Kidney glomerular epithelial cell (primary cell): ENCODE data around the gene PRICKLE1.
"Not testable (repeated sequence)": the region's sequence is repeated elsewhere in the genome, so short reads cannot be mapped to it uniquely, and the experiment has no call there.

Experiments used
- DNase-seq: peaks from one replicate; lab custom pipeline; 2025; lab: John Stamatoyannopoulos, UW

The PRICKLE1 gene

DNA sequence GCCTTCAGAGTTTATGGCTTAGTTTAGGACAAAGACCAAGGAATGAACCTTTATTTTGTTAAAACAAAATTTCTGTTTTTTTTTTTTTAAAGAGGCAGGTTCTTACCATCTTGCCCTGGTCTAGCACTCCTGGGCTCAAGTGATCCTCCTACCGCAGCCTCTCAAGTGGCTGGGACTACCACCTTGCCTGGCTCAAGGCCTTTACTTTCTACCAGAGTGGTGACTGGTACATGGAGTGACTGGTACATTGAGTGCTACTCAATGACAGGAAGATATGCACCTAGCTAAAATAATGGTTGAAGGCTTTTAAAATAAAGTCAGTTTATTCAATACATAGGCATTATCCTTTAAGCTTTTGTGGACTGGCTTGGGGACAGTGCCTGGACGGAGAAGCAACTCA, 32.6 kb downstream of the PRICKLE1 start:
- DNase-seq, result no peak

DNA sequence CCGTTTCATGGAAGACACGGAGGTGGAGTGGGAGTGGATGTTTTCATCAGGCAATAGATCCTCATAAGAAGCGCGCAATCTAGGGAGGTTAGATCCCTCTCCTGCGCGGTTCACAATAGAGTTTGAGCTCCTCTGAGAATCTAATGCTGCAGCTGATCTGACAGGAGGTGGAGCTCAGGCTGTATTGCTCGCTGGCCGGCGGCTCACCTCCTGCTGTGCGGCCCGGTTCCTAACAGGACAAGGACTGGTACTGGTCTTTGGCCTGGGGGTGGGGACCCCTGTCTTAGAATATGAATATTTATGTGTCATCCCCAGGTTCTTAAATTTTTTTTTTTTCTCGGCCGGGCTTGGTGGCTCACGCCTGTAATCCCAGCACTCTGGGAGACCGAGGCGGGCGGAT, 36.7 kb downstream of the PRICKLE1 start:
- no peak for DNase-seq

DNA sequence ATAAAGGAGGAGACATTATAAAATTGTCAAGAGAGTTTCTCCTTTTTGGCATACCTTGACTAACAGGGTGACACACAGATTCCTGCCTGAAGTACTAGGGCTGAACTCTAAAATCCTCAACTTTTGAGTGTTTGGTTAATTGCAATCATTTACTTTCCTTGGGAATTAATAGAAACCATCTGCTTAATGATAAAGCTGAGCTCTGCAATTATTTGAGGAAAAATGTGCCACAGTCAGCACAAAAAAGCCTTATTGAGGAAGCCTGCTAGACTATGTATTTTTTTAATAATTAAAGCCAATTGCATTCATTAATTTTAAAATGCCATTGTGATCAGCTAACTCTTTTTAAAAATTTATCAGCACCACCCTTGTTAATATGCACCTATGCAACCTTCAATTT, 38.7 kb downstream of the PRICKLE1 start:
- DNase-seq, result no peak

DNA sequence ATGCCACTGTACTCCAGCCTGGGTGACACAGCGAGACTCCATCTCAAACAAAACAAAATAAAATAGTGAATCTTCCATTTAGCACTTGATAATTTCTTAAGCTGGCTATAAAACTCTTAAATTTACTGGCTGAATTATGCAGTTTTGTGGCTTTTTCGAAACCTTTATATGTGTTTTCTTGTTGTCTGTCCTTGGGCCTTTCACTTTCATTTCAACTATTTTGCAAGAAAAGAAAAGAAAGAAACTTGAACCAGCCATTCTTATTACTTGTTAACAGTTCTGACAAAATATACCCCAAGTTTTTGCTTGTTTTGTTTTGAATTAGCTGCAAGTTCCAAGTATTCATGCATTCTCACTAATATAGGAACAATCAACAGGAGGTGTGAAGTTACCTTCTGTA, 42.8 kb downstream of the PRICKLE1 start:
- no peak for DNase-seq

DNA sequence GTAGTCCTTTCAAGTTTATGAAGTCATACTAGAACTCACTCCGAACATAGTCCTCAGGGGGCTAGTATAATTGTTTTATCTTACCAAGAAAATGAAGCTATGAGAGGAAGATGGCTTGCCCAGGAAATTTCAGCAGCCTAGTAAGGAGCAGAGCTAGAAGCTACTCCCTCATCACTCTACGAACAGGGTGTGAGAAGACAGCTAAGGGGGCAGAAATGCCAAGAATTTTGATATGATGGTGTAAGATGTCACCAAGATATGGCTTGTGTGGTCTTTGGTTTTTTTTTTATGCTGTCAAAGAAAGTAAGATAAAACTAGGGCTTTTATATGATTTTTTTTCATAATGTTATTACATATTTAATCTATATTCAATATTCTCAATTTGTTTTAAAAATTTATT, 47.6 kb downstream of the PRICKLE1 start:
- no peak for DNase-seq

DNA sequence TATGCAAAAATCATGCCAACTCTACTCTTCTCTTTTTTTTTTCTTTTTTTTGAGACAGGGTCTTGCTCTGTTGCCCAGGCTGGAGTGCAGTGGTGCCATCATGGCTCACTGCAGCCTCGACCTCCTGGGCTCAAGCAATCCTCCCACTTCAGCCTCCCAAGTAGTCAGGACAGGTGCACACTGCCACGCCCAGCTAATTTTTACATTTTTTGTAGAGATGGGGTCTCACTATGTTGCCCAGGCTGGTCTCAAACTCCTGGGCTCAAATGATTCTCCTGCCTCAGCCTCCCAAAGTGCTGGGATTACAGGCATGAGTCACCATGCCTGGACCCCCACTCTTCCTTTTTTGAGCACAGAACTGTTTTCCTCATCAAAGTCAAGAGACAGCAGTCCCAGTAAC, 48.2 kb downstream of the PRICKLE1 start:
- DNase-seq, result not testable (repeated sequence)

DNA sequence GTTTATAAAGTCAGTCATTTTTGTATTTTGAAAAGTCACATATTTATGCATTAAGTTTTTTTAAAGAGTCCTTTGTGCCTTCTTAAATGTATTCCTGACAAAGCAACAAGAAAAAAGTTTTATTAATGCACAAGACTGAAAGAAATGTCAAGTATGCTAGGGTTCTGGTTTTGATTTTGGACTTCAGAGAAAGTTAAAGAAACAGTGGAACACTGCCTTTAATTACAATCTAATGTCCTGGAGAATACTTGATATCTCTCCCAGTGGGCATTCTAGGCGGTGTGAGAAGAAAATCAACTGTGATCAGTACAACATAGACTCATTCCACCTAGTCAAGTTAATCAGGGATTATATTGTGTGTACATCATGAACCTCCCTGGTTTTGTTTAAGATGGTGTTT, 49.9 kb downstream of the PRICKLE1 start:
- no peak for DNase-seq

DNA sequence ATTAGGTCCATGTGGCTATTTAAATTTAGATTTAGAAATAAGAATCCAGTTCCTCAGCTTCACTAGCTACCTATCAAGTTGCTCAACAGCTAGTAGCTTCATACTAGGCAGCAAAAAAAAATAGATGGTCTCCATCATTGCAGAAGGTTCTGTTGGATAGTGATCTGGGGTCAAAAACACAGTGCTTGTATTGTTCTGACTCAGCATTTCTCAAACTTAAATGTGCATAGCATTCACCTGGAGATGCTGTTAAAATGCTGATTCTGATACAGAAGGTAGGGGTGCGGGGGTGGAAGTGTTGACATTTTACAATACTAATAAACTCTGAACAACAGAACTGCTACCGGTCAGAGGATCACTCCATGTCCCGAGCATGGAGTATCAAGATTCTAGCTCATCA, 51.3 kb downstream of the PRICKLE1 start:
- no peak for DNase-seq

DNA sequence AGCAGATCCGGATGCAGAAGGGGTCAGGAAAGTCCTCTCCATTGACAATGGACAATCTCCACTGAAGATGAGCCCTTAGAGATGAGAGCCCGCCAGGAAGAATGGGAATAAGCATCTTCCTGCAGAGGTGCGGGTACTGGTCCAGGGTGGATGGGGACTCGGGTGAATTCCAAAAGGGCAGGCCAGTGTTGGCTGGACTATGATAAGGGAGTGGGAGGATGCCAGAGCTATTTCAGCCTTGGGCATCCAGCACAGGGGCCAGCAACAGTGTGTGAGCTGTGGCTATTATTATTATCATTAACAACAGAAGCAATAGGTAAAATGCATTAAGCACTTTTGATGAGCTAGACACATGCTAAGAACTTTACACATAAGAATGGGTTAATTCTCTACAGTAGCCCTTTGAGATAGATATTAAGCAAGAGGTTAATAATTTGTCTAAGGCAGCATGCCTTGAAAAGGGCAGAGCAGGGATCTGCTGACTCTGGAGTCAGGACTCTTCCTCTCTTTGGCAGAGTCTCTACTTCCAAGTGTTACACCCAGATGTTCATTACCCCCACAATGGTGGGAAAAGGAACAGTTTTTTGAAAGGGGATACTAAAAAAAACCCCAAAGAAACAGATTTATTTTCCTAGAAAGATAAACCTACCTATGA, 55.2 kb downstream of the PRICKLE1 start:
- no peak for DNase-seq

DNA sequence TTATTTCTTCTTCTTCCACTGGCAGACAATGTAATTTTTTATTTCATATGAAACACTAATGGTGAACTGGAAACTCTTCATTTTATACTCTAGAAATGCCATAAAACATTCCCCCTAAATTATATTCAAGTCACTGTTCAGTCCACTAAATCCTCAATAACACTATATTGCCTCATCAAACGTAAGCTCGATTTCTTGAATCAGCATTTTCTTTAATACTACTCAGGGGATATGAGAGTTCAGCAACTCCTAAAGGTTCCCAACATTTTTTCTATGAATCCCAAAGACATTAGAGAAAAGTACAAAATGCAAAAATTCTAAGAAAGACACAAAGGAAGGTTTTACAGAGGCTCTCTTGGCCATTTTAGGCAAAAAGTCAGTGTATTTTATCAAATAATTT, 59.3 kb downstream of the PRICKLE1 start:
- DNase-seq, result no peak

DNA sequence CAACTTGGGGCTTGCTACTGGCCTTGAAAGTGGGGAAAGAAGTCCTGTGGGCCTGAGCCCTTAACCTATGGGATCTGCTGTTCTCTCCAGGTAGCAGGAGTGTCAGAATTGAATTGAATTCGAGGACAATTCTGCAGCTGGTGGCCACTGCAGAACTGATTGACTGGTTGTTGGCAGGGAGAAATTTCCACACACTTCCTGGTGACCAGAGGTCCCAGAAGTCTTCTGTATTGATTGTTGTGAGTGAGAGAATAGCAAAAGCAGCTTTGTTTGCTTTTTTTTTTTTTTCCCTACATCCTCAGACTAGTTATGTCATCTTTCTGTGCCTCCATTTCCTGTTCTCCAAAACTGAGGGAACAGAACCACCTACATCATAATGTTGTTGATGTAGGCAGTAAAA, 64.1 kb downstream of the PRICKLE1 start:
- DNase-seq, result no peak

DNA sequence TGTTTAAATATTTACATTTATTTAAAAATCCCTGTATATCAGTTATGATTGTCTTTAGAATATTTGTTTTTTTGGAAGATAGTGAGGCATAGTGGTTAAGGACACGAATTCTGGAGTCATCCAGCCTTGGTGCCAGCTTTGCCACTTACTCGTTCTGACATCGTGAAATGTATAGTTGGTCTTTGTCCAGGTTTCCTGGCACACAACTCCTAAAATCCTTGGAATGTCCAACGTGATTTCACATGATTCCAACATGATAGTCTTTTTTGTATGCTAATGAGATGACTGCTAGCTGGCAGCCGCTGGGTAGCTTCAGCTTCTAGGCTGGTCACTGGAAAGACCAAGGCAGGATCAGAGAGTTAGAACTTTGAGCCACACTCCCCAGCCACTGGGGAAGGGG, 64.8 kb downstream of the PRICKLE1 start:
- no peak for DNase-seq

DNA sequence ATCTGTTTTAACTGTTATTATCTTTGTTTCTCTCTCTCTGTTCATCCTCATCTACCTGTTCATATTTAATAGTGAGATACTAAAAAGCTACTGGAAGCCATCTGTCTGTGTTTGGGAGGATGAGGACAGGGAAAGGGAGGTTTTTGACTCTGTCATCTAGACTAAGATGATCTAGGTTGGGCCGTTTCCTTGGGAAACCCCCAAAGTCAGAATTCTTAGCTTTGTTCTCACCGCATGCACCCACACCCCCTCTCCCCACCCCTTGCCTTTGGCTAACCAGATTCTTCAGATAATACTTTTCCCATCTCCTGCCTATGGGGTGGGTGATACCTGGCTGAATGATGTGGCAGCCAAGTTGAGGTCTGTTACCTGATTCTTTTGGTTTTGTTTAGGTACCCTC, 73.0 kb downstream of the PRICKLE1 start:
- DNase-seq, result no peak

DNA sequence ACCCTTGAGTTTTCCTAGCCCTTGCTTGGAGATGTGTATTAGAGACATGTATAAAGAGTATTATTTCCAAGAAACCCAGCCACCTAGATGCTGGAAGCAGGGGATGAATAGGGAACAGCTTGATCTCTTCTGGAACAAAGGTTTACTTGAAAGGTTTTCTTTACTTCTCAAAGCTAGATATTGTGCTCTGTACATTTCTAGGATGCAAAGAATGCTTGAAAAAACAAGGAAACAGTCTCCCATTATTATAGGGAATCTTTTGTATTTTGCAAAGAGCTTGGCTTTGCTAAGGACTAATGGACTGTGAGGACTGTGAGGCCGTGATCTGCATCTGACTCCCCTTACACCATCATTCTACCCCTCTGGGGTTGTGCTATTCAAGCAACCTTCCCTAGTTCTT, 77.9 kb downstream of the PRICKLE1 start:
- no peak for DNase-seq

DNA sequence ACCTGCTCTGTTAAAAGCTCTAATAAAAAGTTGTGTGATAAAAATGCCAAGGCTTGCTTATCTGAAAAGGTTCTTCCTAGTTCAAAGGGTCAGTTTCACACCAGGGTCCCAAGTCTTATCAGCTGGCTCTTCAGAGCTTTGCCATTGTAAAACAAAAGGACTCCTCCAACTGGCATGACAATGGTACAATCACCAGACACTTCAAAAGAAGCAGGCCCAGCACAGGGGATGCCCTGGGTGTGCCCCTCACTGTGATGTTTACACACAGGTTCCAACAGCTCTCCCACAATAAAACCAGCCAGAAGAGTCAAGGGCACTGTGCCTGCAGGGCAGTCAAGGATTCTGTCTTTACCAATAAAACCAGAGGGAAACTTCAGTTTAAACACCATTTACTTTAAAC, 78.7 kb downstream of the PRICKLE1 start:
- DNase-seq, result no peak

DNA sequence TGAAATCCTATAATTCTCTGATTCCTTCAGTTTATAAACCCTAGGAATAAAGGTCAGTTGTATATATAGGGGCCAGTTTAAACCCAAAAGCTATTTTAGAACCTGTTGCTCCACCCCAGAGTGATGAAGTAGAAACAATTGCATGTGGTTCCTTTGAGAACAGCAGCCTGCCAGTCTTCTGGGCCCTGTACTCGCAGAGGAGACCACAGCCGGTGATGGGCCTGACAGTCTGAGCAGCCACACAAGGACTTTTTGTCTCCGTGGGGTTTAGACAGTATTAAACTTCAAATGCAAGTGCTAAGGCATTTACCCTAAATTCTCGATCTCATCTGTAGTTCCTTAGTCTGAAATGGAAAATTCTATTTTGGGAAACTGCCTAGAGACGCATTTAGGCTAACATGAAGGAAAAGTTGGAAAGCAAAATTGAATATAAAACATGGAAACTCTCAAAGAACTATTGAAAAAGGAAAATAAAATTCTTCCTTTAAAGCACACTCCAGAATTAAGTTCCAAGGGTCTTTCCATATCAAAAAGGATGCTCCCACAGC, 80.6 kb downstream of the PRICKLE1 start:
- no peak for DNase-seq

DNA sequence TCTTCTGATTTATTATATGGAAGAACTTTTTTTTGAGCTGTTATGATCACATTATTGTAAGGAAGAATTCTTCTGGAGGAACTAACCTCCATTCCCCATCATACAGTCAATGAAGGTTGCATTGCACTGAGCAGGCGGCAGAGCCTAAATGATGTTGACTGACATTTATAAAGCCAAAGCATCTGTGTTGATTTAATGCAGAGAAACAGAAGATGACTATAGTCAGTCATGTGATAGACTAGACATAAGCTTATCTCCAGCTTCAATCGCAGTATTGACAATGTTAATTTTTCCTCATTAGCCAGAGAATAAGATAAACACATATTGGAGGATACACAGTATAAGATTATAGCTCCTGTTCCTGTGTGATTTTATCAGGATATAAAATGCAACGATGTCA, 82.0 kb downstream of the PRICKLE1 start:
- no peak for DNase-seq

DNA sequence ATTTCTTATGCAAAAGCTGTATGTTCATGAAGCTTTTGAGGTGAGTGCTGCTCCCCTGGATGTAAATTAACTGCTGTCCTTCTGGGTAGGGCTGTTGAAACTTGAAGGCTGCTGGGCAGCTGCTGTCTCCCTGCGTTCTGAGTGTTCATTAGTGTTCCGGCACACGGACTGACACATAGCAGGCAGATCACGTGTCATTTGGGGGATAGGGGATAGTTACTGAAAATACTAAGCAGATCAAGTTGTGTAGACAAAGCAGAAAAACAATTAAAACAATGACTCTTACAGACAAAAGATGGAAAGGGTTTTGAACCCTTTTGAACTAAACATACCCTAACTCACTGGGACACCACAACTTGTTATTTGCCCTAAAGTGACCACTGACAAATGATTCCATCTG, 82.5 kb downstream of the PRICKLE1 start:
- no peak for DNase-seq

DNA sequence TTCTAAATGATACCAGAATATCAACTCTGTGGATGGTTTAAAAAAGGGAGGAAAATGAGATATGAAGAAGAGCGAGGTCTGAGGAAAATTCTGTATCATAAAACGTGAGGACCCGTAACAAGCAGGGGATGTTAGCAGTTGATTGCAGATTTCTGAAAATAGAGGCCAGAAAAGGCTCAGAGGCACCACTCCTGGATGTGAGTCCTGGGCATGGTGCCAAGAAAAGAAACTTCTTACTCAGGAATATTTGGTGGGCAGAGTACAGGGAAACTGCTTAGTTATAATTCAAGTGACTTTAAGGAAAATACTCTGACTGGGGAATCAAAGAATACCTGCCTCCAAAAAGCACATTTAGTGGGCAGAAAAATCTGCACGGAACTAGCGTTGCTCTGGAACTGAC, 85.5 kb downstream of the PRICKLE1 start:
- peak; percentile 18 for DNase-seq

DNA sequence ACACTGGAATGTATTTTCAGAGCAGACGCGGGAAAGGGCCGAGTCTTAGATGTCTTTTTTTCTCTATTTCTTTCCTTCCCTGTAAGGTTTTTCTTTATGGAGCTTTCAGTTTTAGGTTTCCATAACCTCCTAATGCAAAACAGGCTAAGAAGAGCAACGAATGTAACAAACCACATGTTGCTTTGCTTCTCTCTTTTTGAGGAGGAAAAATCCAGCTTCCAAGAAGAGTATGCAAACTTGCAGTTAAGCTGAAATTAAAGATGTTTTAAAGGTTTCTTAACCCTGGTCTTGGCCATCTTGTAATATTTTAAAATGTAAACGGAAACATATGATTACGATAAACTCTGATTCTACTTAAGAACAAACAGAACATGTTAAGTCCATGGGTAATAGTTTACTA, 86.9 kb downstream of the PRICKLE1 start:
- no peak for DNase-seq

DNA sequence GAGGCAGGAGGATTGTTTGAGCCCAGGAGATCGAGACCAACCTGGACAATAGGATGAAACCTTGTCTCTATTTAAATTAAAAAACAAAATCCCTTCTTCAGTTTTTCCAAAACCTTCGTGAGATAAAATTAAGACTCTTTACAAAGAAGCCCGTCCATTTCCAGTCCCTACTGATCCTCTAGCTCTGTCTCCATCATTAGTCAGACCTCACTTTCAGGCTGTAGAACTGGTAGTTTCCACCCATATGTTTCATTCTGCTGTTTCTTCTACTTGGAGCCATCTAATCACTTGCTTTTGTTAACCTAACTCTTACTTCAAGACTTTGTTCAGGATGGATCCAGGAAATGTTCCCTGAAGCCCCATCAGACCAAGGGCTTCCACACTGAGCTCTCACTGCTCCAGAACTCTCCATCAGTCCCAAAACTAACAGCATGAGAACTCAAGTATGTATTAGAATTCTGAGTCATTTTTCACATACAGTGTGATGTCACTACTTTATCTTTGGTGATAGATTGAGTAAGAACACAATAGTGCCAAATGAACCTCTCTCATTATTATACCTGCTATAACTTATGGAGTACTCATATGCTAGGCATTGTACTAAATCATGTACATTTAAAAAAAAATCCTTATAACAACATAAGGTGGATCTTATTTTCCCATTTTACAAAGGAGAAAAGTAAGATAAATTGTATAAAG, 90.8 kb downstream of the PRICKLE1 start:
- DNase-seq, result no peak

DNA sequence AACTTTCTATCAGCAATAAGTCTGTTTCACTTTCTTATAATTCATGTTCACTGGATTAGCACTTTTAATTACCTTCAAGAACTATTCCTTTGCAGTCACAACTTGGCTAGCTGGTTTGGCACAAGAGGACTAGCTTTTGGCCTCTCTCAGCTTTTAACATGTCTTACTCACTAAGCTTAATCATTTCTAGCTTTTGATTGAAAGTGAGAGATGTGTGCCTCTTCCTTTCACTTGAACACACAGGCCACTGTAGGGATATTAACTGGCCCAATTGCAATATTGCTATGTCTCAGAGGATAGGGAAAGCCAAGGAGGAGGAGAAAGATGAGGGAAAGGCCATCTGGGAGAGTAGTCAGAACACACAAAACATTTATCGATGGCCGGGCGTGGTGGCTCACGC, 92.7 kb downstream of the PRICKLE1 start:
- no peak for DNase-seq

DNA sequence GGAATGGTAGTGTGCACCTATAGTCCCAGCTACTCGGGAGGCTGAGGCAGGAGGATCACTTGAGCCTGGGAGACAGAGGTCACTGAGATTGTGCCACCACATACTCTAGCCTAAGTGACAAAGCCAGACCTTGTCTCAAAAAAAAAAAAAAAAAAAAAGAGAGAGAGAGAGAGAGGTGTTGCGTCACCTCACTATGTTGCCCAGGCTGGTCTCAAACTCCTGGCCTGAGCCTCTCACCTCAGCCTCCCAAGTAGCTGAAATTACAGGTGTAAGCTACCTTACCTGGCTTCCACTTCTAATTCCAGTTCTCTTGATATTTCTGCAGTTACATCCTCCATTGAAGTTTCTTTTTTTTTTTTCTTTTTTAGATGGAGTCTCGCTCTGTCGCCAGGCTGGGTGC, 94.3 kb downstream of the PRICKLE1 start:
- no peak for DNase-seq

DNA sequence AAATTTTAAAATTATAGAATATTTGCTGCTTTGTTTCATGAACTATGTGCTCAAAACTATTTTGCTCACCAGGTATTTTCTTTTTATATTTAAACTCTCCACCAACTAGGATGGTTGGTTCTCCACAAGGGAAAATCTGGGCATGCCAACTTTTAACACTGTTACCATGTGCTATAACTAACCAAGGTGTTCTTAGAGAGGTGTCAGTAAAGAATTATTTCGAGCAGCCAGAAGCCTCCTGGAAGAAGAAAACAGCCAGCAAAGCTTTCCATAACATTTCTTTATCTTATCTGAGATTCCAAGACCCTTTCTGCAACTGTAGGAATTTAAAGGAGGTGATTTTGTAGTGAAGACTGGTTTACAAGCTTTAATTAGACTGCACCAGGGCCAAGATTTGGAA, 97.3 kb downstream of the PRICKLE1 start:
- DNase-seq, result no peak
